ENCODE results near the gene HM13. TPM values are rescaled to one million over a fixed set of nuclear protein-coding genes. Genes with fewer than 3 reads are reported as not detected.

HM13 gene
- total and polyA plus RNA-seq, 2 of the 13 experiments (the other 11 are each of a cell fraction or from before 2014, with no cell fraction given) = 118 to 243 TPM

- TF ChIP-seq HNRNPL (IDR thresholded peaks at IDR 0.05; ENCODE audit: low read depth, low read length) = 0 out of 2 replicates have a peak, but pooled peaks have one; percentile 68
- no peak for TF ChIP-seq NR2F6 (IDR thresholded peaks at IDR 0.05)
- TF ChIP-seq NR2F6 (CRISPR knock-in tag; IDR thresholded peaks at IDR 0.05) = no peak
- TF ChIP-seq TSC22D2 (CRISPR knock-in tag; IDR thresholded peaks at IDR 0.05; ENCODE audit: borderline replicate concordance) = no peak
- TF ChIP-seq PRMT3 (CRISPR knock-in tag; IDR thresholded peaks at IDR 0.05; ENCODE audit: borderline replicate concordance, low read depth) = no peak
- TF ChIP-seq ZNF33B (CRISPR knock-in tag; IDR thresholded peaks at IDR 0.05) = no peak
- no peak for TF ChIP-seq ZUFSP (CRISPR knock-in tag; IDR thresholded peaks at IDR 0.05; ENCODE audit: borderline replicate concordance)
- no peak for TF ChIP-seq ZNF766 (CRISPR knock-in tag; IDR thresholded peaks at IDR 0.05; ENCODE audit: borderline replicate concordance)
- TF ChIP-seq NFIC (IDR thresholded peaks at IDR 0.05; ENCODE audit: low read length) = no peak; the same call in 1 of the 2 replicates
- TF ChIP-seq NONO (IDR thresholded peaks at IDR 0.05) = no peak
- TF ChIP-seq NONO (CRISPR knock-in tag; conservative IDR thresholded peaks at IDR 0.05) = peak; percentile 95
- no peak for TF ChIP-seq ZNF496 (CRISPR knock-in tag; IDR thresholded peaks at IDR 0.05; ENCODE audit: insufficient replicate concordance)
- TF ChIP-seq ATF2 (CRISPR knock-in tag; IDR thresholded peaks at IDR 0.05) = peak; percentile 78; the same call in 1 of the 2 replicates
- TF ChIP-seq SPEN (CRISPR knock-in tag; IDR thresholded peaks at IDR 0.05; ENCODE audit: low read depth) = peak; percentile 97
- peak; percentile 73 for TF ChIP-seq ZGPAT (CRISPR knock-in tag; IDR thresholded peaks at IDR 0.05)
- no peak for TF ChIP-seq PAF1 (CRISPR knock-in tag; IDR thresholded peaks at IDR 0.05)
- peak; percentile 55; the same call in 1 of the 2 replicates for TF ChIP-seq ZC3H13 (CRISPR knock-in tag; IDR thresholded peaks at IDR 0.05)
- no peak for TF ChIP-seq ATAD3A (CRISPR knock-in tag; IDR thresholded peaks at IDR 0.05)
- no peak for TF ChIP-seq AKNA (CRISPR knock-in tag; IDR thresholded peaks at IDR 0.05; ENCODE audit: borderline replicate concordance)
- TF ChIP-seq SSRP1 (CRISPR knock-in tag; IDR thresholded peaks at IDR 0.05) = no peak
Observed at GRCh38 chr20:31547017-31547675, 32.9 kb downstream of the HM13 start (continued).

Measured in HepG2 (cell line).